Nephron progenitor cell (in vitro differentiated cells): Measurements from ENCODE around the gene MAN2B1.
A peak's percentile ranks its signal among the peaks of the same experiment; 100 is the strongest.
"Not testable (repeated sequence)": the region's sequence is repeated elsewhere in the genome, so short reads cannot be mapped to it uniquely, and the experiment has no call there.

Source experiments
- DNase-seq: peaks from one replicate; pipeline ENCODE4 v3.0.0; 2021
- H3K27ac Mint-ChIP-seq: 2 replicates; pipeline ENCODE4 v1.8.0; 2021; ENCODE audit warnings: mild to moderate bottlenecking, moderate library complexity, mixed read lengths
- H3K27me3 Mint-ChIP-seq: 2 replicates; pipeline ENCODE4 v1.8.0; 2021; ENCODE audit warnings: mild to moderate bottlenecking, low read depth, mixed read lengths; ENCODE audit not compliant: poor library complexity
- H3K36me3 Mint-ChIP-seq: 2 replicates; pipeline ENCODE4 v1.8.0; 2021; ENCODE audit warnings: low read depth, mixed read lengths
- H3K4me1 Mint-ChIP-seq: 2 replicates; pipeline ENCODE4 v1.8.0; 2021; ENCODE audit warnings: mixed read lengths
- H3K4me3 Mint-ChIP-seq: 2 replicates; pipeline ENCODE4 v1.8.0; 2021; ENCODE audit warnings: mild to moderate bottlenecking, moderate library complexity, mixed read lengths
- H3K9me3 Mint-ChIP-seq: 2 replicates; pipeline ENCODE4 v1.8.0; 2021; ENCODE audit warnings: mild to moderate bottlenecking, moderate library complexity, mixed read lengths
- CTCF ChIP-seq: fragments of 200-600 bp; sonication (generic); IDR thresholded peaks from 2 replicates; pipeline ENCODE4 v1.5.0; 2021; ENCODE audit warnings: antibody characterized with exemption

The MAN2B1 gene

DNA sequence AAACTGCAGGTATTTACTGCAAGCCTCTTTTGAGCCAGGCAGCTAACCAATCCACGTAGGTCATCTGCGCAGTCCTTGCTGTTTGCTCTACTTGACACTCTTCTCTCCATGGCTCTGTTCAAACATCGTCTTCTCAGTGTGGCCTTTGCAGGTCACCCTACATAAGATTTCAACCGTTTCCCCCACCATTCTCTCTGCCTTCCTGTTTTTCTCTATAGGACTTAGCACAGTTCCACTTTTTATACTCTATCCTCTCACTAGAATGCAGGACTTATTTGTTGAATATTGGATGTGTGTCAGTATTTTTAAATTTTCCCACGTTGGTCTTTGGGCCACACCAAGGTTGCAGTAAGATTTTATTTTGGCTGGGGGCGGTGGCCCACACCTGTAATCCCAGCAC lies 31.6 kb upstream of the MAN2B1 start:
- no peak overlapping the region for H3K27ac Mint-ChIP-seq

DNA sequence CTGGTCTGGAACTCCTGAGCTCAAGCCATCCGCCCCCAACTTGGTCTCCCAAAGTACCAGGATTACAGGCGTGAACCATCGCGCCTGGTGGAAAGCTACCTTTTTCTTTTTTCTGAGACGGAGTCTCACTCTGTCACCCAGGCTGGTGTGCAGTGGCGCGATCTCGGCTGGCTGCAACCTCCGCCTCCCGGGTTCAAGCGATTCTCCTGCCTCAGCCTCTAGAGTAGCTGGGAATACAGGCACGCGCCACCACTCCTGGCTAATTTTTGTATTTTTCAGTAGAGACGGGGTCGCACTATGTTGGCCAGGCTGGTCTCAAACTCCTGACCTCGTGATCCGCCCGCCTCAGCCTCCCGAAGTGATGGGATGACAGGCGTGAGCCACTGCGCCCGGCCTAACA lies 30.9 kb upstream of the MAN2B1 start:
- Mint-ChIP-seq H3K4me3 (peak overlapping the region; percentile 93), H3K36me3 (peaks cover 33% of the 10 kb centered on the region), H3K4me1 (peaks cover 35% of the 10 kb centered on the region)
- not testable (repeated sequence) for H3K9me3 Mint-ChIP-seq, DNase-seq, H3K27me3 Mint-ChIP-seq, H3K27ac Mint-ChIP-seq

More for the DNA sequence above, 31.6 kb upstream of the MAN2B1 start:
- Mint-ChIP-seq H3K27me3 (peaks cover 4% of the 10 kb centered on the region), H3K4me3 (peak overlapping the region; percentile 80), H3K4me1 (peaks cover 40% of the 10 kb centered on the region), H3K36me3 (peaks cover 40% of the 10 kb centered on the region), H3K9me3 (no peaks in the 10 kb centered on the region)
- no peak for DNase-seq
- TF ChIP-seq CTCF, result no peak

GRCh38 chr19:12696366-12697335 lies 30.1 kb upstream of the MAN2B1 start, which contains the start of gene FBXW9:
Gene FBXW9 (minus strand): TSS chr19:12696631. CDS start chr19:12696581, 50 bp downstream.
- H3K4me1 Mint-ChIP-seq, result peaks cover 35% of the 10 kb centered on the region
- peak; percentile 99 for DNase-seq
- no peaks in the 10 kb centered on the region for H3K9me3 Mint-ChIP-seq
- no peak for TF ChIP-seq CTCF
- peaks cover 28% of the 10 kb centered on the region for H3K36me3 Mint-ChIP-seq
- peak within 1 kb of the TSS; percentile 93 for H3K4me3 Mint-ChIP-seq
- peaks cover 6% of the 10 kb centered on the region for H3K27me3 Mint-ChIP-seq
- peak within 1 kb of the TSS; percentile 99 for H3K27ac Mint-ChIP-seq

DNA sequence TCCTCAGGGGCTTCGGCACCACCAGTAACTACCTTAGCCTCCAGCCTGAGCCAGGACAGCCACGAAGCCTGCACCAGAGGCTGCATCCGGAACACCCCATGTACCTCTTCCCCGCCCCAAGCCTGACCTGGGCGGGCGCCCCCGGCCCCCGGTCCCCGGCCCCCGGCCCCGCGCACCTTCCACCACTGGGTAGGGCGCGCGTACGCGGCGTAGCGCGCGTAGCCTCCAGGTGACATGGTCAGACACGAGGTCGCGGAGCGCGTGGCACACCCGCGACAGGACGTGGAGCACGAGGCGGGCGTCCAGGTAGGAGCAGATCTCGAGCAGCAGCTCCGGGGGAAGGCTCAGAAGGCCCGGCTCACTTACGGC lies 29.4 kb upstream of the MAN2B1 start:
- no peak for DNase-seq
- H3K4me3 Mint-ChIP-seq, result peak overlapping the region; percentile 93
- no peaks in the 10 kb centered on the region for H3K9me3 Mint-ChIP-seq
- H3K4me1 Mint-ChIP-seq, result peaks cover 28% of the 10 kb centered on the region
- H3K27ac Mint-ChIP-seq, result no peak overlapping the region
- no peak for TF ChIP-seq CTCF
- peaks cover 23% of the 10 kb centered on the region for H3K36me3 Mint-ChIP-seq
- H3K27me3 Mint-ChIP-seq, result peaks cover 3% of the 10 kb centered on the region

DNA sequence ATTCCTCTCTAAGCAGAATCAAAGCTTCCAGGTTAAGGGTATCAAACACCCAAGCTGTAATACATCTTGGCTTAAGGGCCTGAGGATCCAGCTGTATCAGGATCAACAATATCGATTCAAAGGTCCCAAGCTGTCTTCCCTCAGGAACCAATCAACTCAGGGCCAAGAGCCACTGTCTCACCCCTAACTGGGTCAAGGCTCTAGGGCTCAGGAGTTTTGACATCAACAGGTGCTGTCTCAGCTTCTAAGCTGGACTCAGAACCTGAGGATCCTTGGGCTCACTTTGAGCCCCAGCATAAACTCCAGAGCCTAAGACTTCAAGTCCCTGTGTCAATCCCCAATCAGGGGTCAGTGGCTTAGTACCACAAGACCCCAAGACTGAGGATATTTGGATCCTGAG lies 29.0 kb upstream of the MAN2B1 start:
- Mint-ChIP-seq H3K27ac (no peak overlapping the region), H3K36me3 (peaks cover 19% of the 10 kb centered on the region), H3K4me3 (peak overlapping the region; percentile 93), H3K4me1 (peaks cover 24% of the 10 kb centered on the region), H3K27me3 (peaks cover 3% of the 10 kb centered on the region), H3K9me3 (no peaks in the 10 kb centered on the region)
- no peak for DNase-seq
- no peak for TF ChIP-seq CTCF

- H3K27me3 Mint-ChIP-seq, result peaks cover 3% of the 10 kb centered on the region
- H3K4me3 Mint-ChIP-seq, result peak overlapping the region; percentile 93
- no peak for DNase-seq
- H3K27ac Mint-ChIP-seq, result no peak overlapping the region
- no peaks in the 10 kb centered on the region for H3K9me3 Mint-ChIP-seq
- H3K36me3 Mint-ChIP-seq, result peaks cover 16% of the 10 kb centered on the region
- peaks cover 22% of the 10 kb centered on the region for H3K4me1 Mint-ChIP-seq
- TF ChIP-seq CTCF, result no peak
These were observed 28.6 kb upstream of the MAN2B1 start for GRCh38 chr19:12695096-12695495.
